Neural cell (in vitro differentiated cells): ENCODE results near the gene TLCD3A.

Source experiments
- CTCF ChIP-seq: fragments of 450-650 bp; IDR thresholded peaks from 2 replicates; pipeline ENCODE4 v1.5.1; 2014; ENCODE audit warnings: antibody characterized with exemption, mild to moderate bottlenecking, moderate library complexity; ENCODE audit not compliant: poor library complexity, severe bottlenecking
- EP300 ChIP-seq: fragments of 450-650 bp; conservative IDR thresholded peaks from 2 replicates; pipeline ENCODE4 v1.6.1; 2014; ENCODE audit warnings: antibody characterized with exemption, mild to moderate bottlenecking, moderate library complexity; ENCODE audit not compliant: poor library complexity, severe bottlenecking
- EZH2 ChIP-seq: fragments of 200-600, 300-800 bp; shearing (Covaris generic), sonication (generic); IDR thresholded peaks from 2 replicates; pipeline ENCODE4 v1.6.1; 2014; ENCODE audit warnings: antibody characterized with exemption, low read length, borderline replicate concordance, mild to moderate bottlenecking; ENCODE audit not compliant: insufficient read depth, poor library complexity, severe bottlenecking
- MXI1 ChIP-seq: fragments of 450-650 bp; conservative IDR thresholded peaks from 2 replicates; pipeline ENCODE4 v1.6.1; 2014; ENCODE audit warnings: antibody characterized with exemption, mild to moderate bottlenecking; ENCODE audit not compliant: poor library complexity, severe bottlenecking
- POLR2AphosphoS5 ChIP-seq: IDR thresholded peaks from 2 replicates; pipeline ENCODE4 v1.6.1; 2012
- RAD21 ChIP-seq: fragments of 450-650 bp; conservative IDR thresholded peaks from 2 replicates; pipeline ENCODE4 v1.6.1; 2014; ENCODE audit warnings: antibody characterized with exemption, mild to moderate bottlenecking, moderate library complexity
- SMC3 ChIP-seq: fragments of 450-650 bp; conservative IDR thresholded peaks from 2 replicates; pipeline ENCODE4 v1.6.1; 2014; ENCODE audit warnings: antibody characterized with exemption, mild to moderate bottlenecking, moderate library complexity; ENCODE audit not compliant: poor library complexity
- TAF1 ChIP-seq: IDR thresholded peaks from 2 replicates; pipeline ENCODE4 v1.6.1; 2012; ENCODE audit warnings: low read depth
- TF ChIP-seq, protein P1 (sequence below): IDR thresholded peaks from 2 replicates; pipeline ENCODE4 v1.6.1; 2012; ENCODE audit warnings: borderline replicate concordance

GRCh38 chr17:728911-729310, 3.5 kb upstream of the TLCD3A start:
- no peak for TF ChIP-seq EP300
- TF ChIP-seq CTCF: no peak
- no peak for TF ChIP-seq RAD21
- no peak for TF ChIP-seq POLR2AphosphoS5
- no peak for TF ChIP-seq EZH2
- TF ChIP-seq, protein P1, sequence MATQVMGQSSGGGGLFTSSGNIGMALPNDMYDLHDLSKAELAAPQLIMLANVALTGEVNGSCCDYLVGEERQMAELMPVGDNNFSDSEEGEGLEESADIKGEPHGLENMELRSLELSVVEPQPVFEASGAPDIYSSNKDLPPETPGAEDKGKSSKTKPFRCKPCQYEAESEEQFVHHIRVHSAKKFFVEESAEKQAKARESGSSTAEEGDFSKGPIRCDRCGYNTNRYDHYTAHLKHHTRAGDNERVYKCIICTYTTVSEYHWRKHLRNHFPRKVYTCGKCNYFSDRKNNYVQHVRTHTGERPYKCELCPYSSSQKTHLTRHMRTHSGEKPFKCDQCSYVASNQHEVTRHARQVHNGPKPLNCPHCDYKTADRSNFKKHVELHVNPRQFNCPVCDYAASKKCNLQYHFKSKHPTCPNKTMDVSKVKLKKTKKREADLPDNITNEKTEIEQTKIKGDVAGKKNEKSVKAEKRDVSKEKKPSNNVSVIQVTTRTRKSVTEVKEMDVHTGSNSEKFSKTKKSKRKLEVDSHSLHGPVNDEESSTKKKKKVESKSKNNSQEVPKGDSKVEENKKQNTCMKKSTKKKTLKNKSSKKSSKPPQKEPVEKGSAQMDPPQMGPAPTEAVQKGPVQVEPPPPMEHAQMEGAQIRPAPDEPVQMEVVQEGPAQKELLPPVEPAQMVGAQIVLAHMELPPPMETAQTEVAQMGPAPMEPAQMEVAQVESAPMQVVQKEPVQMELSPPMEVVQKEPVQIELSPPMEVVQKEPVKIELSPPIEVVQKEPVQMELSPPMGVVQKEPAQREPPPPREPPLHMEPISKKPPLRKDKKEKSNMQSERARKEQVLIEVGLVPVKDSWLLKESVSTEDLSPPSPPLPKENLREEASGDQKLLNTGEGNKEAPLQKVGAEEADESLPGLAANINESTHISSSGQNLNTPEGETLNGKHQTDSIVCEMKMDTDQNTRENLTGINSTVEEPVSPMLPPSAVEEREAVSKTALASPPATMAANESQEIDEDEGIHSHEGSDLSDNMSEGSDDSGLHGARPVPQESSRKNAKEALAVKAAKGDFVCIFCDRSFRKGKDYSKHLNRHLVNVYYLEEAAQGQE: no peak
- no peak for TF ChIP-seq SMC3
- no peak for TF ChIP-seq TAF1
- TF ChIP-seq MXI1: no peak
